ENCODE measurements around the gene CFAP68.

DNA sequence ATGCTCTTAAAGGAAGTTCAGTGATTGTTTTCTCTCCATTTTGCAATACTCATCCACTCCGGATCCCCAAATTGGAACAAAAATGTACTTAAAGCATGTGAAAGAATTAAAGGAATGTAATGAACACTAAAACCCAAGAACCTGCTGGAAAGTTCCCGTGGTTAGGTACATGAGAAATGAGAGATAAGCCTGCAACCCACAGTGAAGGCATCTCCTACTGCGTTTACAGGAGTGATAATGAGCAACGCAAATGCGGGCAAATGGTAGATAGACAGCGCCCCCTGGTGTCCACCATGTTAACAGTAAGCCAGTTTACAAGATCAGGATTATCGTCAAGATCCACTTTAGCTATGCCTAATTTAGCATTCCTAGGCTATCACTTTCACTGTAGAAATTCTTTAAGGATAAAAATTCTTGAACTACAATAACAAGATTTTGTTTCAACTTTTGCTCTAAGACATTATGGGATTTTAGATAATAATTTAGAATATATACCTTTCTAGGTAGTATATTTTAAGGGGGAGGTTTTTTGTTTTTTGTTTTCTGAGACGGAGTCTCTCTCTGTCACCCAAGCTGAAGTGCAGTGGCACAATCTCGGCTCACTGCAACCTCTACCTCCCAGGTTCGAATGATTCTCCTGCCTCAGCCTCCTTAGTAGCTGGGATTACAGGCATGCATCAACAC is 37.8 kb upstream of the CFAP68 start:
- peak; percentile 53 for TF ChIP-seq CTCF (tag by site-specific recombination; IDR thresholded peaks at IDR 0.05)
- TF ChIP-seq ZNF140 (tag by site-specific recombination; IDR thresholded peaks at IDR 0.05), result no peak
- TF ChIP-seq SETDB1 (IDR thresholded peaks at IDR 0.05; ENCODE audit: insufficient read length, low read length), result no peak
- 0 out of 2 replicates have a peak, but pooled peaks have one; percentile 11 for TF ChIP-seq ZBTB8A (tag by site-specific recombination; IDR thresholded peaks at IDR 0.05)
- TF ChIP-seq, protein P1, sequence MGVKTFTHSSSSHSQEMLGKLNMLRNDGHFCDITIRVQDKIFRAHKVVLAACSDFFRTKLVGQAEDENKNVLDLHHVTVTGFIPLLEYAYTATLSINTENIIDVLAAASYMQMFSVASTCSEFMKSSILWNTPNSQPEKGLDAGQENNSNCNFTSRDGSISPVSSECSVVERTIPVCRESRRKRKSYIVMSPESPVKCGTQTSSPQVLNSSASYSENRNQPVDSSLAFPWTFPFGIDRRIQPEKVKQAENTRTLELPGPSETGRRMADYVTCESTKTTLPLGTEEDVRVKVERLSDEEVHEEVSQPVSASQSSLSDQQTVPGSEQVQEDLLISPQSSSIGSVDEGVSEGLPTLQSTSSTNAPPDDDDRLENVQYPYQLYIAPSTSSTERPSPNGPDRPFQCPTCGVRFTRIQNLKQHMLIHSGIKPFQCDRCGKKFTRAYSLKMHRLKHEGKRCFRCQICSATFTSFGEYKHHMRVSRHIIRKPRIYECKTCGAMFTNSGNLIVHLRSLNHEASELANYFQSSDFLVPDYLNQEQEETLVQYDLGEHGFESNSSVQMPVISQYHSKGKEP (tag by site-specific recombination; IDR thresholded peaks at IDR 0.05), result no peak
- TF ChIP-seq TSHZ1 (tag by site-specific recombination; IDR thresholded peaks at IDR 0.05; ENCODE audit: borderline replicate concordance), result no peak
- no peak for TF ChIP-seq ZBTB48 (tag by site-specific recombination; IDR thresholded peaks at IDR 0.05)
